Fibroblast of skin of right biceps (primary cell): Measurements from ENCODE around the gene CHTF18.
"Not testable (repeated sequence)": the region's sequence is repeated elsewhere in the genome, so short reads cannot be mapped to it uniquely, and the experiment has no call there.

ENCODE experiments used
- DNase-seq: peaks from one replicate; pipeline ENCODE4 v3.0.0-alpha.2; 2013

CHTF18 gene

GRCh38 chr16:788399-789126 is at the start of gene CHTF18:
CHTF18 (plus strand) TSS chr16:788620; CDS start chr16:788685, 65 bp downstream.
- DNase-seq = peak; percentile 93

- no peak for DNase-seq
These were observed 48.6 kb upstream of the CHTF18 start for GRCh38 chr16:739560-740458.

- no peak for DNase-seq
These were observed 48.0 kb upstream of the CHTF18 start for GRCh38 chr16:740459-740763.

GRCh38 chr16:740764-741505 is 47.5 kb upstream of the CHTF18 start, which contains the start of gene CIAO3:
CIAO3 (minus strand) TSS chr16:740997; CDS start chr16:740985, 12 bp downstream.
- DNase-seq = peak; percentile 91

- no peak for DNase-seq
These were observed 46.3 kb upstream of the CHTF18 start for GRCh38 chr16:741986-742629.

GRCh38 chr16:742894-743293 is 45.5 kb upstream of the CHTF18 start:
- not testable (repeated sequence) for DNase-seq

GRCh38 chr16:743794-744500 is 44.5 kb upstream of the CHTF18 start:
- no peak for DNase-seq

- no peak for DNase-seq
These were observed 42.7 kb upstream of the CHTF18 start for GRCh38 chr16:745739-746138.

GRCh38 chr16:746637-747036 is 41.8 kb upstream of the CHTF18 start:
- DNase-seq = no peak

- DNase-seq = no peak
These were observed 40.3 kb upstream of the CHTF18 start for GRCh38 chr16:747978-748746.

- DNase-seq = peak; percentile 64
These were observed 39.4 kb upstream of the CHTF18 start for GRCh38 chr16:749010-749409.

GRCh38 chr16:750485-750884 is 37.9 kb upstream of the CHTF18 start:
- DNase-seq = no peak

GRCh38 chr16:751152-752006 is 37.0 kb upstream of the CHTF18 start:
- DNase-seq = no peak

GRCh38 chr16:752007-752312 is 36.5 kb upstream of the CHTF18 start:
- no peak for DNase-seq

- not testable (repeated sequence) for DNase-seq
These were observed 34.3 kb upstream of the CHTF18 start for GRCh38 chr16:754121-754607.

GRCh38 chr16:754656-755055 is 33.8 kb upstream of the CHTF18 start:
- DNase-seq = no peak

- DNase-seq = no peak
These were observed 32.0 kb upstream of the CHTF18 start for GRCh38 chr16:756428-756827.

- no peak for DNase-seq
These were observed 29.1 kb upstream of the CHTF18 start for GRCh38 chr16:759110-759910.

GRCh38 chr16:760065-760464 is 28.4 kb upstream of the CHTF18 start:
- DNase-seq = no peak
